GM12872 (cell line): Measurements from ENCODE around the gene INO80B.

ENCODE experiments used
- CTCF ChIP-seq: IDR thresholded peaks from 3 replicates; pipeline ENCODE4 v1.5.1; 2011; ENCODE audit warnings: low read depth, mild to moderate bottlenecking, low read length, moderate library complexity; ENCODE audit not compliant: insufficient read depth

Gene INO80B

GRCh38 chr2:74488643-74489481 is 34.0 kb downstream of the INO80B start:
- no peak for TF ChIP-seq CTCF

GRCh38 chr2:74489906-74490305 is 35.0 kb downstream of the INO80B start:
- no peak for TF ChIP-seq CTCF

- TF ChIP-seq CTCF = no peak
Observed at GRCh38 chr2:74491648-74492544, 37.0 kb downstream of the INO80B start.

GRCh38 chr2:74493546-74493945 is 38.7 kb downstream of the INO80B start:
- TF ChIP-seq CTCF = no peak

GRCh38 chr2:74495440-74495839 is 40.6 kb downstream of the INO80B start:
- no peak for TF ChIP-seq CTCF

GRCh38 chr2:74496997-74497776 is 42.3 kb downstream of the INO80B start:
- no peak for TF ChIP-seq CTCF

GRCh38 chr2:74497777-74498499 is 43.1 kb downstream of the INO80B start:
- TF ChIP-seq CTCF = no peak
